Erythroblast (primary cell): ENCODE results near the gene CEP104.

Source experiments
- GATA1 ChIP-seq: IDR thresholded peaks from 2 replicates; pipeline ENCODE4 v1.6.1; 2011; ENCODE audit warnings: low read depth, mild to moderate bottlenecking, control low read depth, low read length, moderate library complexity
- POLR2A ChIP-seq: IDR thresholded peaks from 2 replicates; pipeline ENCODE4 v1.6.1; 2011; ENCODE audit warnings: mild to moderate bottlenecking, low read length

- TF ChIP-seq POLR2A (no peak), GATA1 (no peak)
These were observed 4.9 kb downstream of the CEP104 start for GRCh38 chr1:3852091-3852490.
